CD4-positive, alpha-beta memory T cell (primary cell): ENCODE measurements around the gene PSEN1. TPM values are rescaled to one million over a fixed set of nuclear protein-coding genes. Genes with fewer than 3 reads are reported as not detected.

ENCODE experiments used
- CTCF ChIA-PET: fragments of 350-600 bp; sonication (Branson Sonifier 250); formaldehyde crosslinking; loops from one replicate; lab custom pipeline; 2021; ENCODE audit warnings: inconsistent platforms; ENCODE audit not compliant: partially characterized antibody; lab: Charles Lee
- POLR2A ChIA-PET: fragments of 350-600 bp; sonication (Branson Sonifier 250); formaldehyde crosslinking; loops from one replicate; lab custom pipeline; 2021; ENCODE audit not compliant: partially characterized antibody; lab: Charles Lee
- DNase-seq, 5 donors: peaks; one replicate each; pipeline versions ENCODE4 v3.0.0 to v3.0.0-alpha.2; 2020 to 2022; ENCODE audit warnings: mixed read lengths in 1 of 5
- H3K27ac ChIP-seq: one replicate; pipeline ENCODE4 v1.7.0; 2013; ENCODE audit warnings: low read depth, low read length
- H3K27me3 ChIP-seq: 2 replicates; pipeline ENCODE4 v1.7.0; 2013; ENCODE audit warnings: mild to moderate bottlenecking, low read length, moderate library complexity; ENCODE audit not compliant: insufficient read depth
- H3K36me3 ChIP-seq: 2 replicates; pipeline ENCODE4 v1.7.0; 2013; ENCODE audit warnings: mild to moderate bottlenecking, low read length, moderate library complexity; ENCODE audit not compliant: insufficient read depth
- H3K4me1 ChIP-seq: 2 replicates; pipeline ENCODE4 v1.7.0; 2013; ENCODE audit warnings: mild to moderate bottlenecking, low read length, moderate library complexity; ENCODE audit not compliant: insufficient read depth
- H3K4me3 ChIP-seq, 2 donors: one replicate each; pipeline ENCODE4 v1.7.0; 2013; ENCODE audit warnings: low read length in 2 of 2, mild to moderate bottlenecking in 1 of 2
- H3K9me3 ChIP-seq, 2 donors: one replicate each; pipeline ENCODE4 v1.7.0; 2013; ENCODE audit warnings: low read length in 2 of 2, control low read depth in 1 of 2; ENCODE audit not compliant: control insufficient read depth in 1 of 2
- H3K27ac Mint-ChIP-seq, 7 donors: one replicate each; pipeline ENCODE4 v1.8.0; 2020 to 2021; ENCODE audit warnings: mixed read lengths in 7 of 7, mild to moderate bottlenecking in 6 of 7, inconsistent platforms in 3 of 7, moderate library complexity in 3 of 7
- H3K27me3 Mint-ChIP-seq, 2 donors: one replicate each; pipeline ENCODE4 v1.8.0; 2020 to 2021; ENCODE audit warnings: mixed read lengths in 2 of 2
- H3K36me3 Mint-ChIP-seq, 2 donors: one replicate each; pipeline ENCODE4 v1.8.0; 2020 to 2021; ENCODE audit warnings: mixed read lengths in 2 of 2, inconsistent platforms in 1 of 2, mild to moderate bottlenecking in 1 of 2
- H3K4me1 Mint-ChIP-seq, 4 donors: one replicate each; pipeline ENCODE4 v1.8.0; 2020 to 2021; ENCODE audit warnings: mixed read lengths in 4 of 4, mild to moderate bottlenecking in 1 of 4
- H3K4me3 Mint-ChIP-seq, 8 donors: one replicate each; pipeline ENCODE4 v1.8.0; 2020 to 2021; ENCODE audit warnings: mixed read lengths in 8 of 8, mild to moderate bottlenecking in 7 of 8, moderate library complexity in 6 of 8, inconsistent platforms in 3 of 8
- H3K9me3 Mint-ChIP-seq, 8 donors: one replicate each; pipeline ENCODE4 v1.8.0; 2020 to 2021; ENCODE audit warnings: mixed read lengths in 8 of 8, mild to moderate bottlenecking in 5 of 8, inconsistent platforms in 3 of 8, moderate library complexity in 1 of 8
- intact Hi-C: fragments of 100-400 bp; cut with micrococcal nuclease; formaldehyde crosslinking; loops from one replicate; pipeline ENCODE4 v1.15.1; 2023
- polyA plus RNA-seq, 2 donors: library from polyadenylated mRNA; unstranded; fragments of 300-500 nt; fragmentation: Illumina TruSeq; gene quantifications; one replicate each; pipeline ENCODE4 v1.2.3, GENCODE V29; 2021
- total RNA-seq, 2 experiments: library from RNA; stranded (reverse); gene quantifications; one replicate each; pipeline ENCODE4 v1.2.3, GENCODE V29; 2021

The PSEN1 gene
- total and polyA plus RNA-seq, 4 experiments from 2014 or later: 36.0 to 51.7 (median 41.8) TPM

GRCh38 chr14:73105727-73106126 lies 30.6 kb upstream of the PSEN1 start:
- peaks cover 0 to 2% (median 0%) of the 10 kb centered on the region in 8 donors for H3K9me3 Mint-ChIP-seq

GRCh38 chr14:73116079-73116665 lies 20.1 kb upstream of the PSEN1 start:
- DNase-seq: no peak
- ChIA-PET CTCF (no interaction called here), POLR2A (no interaction called here)
- intact Hi-C loops: no loop called here
- H3K27me3 ChIP-seq: no peaks in the 10 kb centered on the region
- Mint-ChIP-seq H3K4me1 (peaks cover 5 to 15% (median 6%) of the 10 kb centered on the region in 4 donors), H3K36me3 (peaks cover 54 to 74% of the 10 kb centered on the region in 2 donors), H3K9me3 (no peaks in the 10 kb centered on the region), H3K4me3 (no peak overlapping the region), H3K27ac (peak overlapping the region in 6 of 7 donors; percentile 24 to 70 (median 50)), H3K27me3 (no peaks in the 10 kb centered on the region)
- peaks cover 58% of the 10 kb centered on the region for H3K36me3 ChIP-seq
- H3K9me3 ChIP-seq: no peaks in the 10 kb centered on the region
- no peak overlapping the region for H3K27ac ChIP-seq
- no peaks in the 10 kb centered on the region for H3K4me1 ChIP-seq
- H3K4me3 ChIP-seq: no peak overlapping the region

More at GRCh38 chr14:73105727-73106126, 30.6 kb upstream of the PSEN1 start:
- ChIA-PET CTCF (no interaction called here), POLR2A (no interaction called here)
- Histone ChIP-seq H3K4me3 (no peak overlapping the region), H3K9me3 (no peaks in the 10 kb centered on the region), H3K4me1 (no peaks in the 10 kb centered on the region), H3K27me3 (no peaks in the 10 kb centered on the region), H3K27ac (no peak overlapping the region), H3K36me3 (peaks cover 62% of the 10 kb centered on the region)
- Mint-ChIP-seq H3K36me3 (peaks cover 60 to 73% of the 10 kb centered on the region in 2 donors), H3K4me3 (no peak overlapping the region), H3K27me3 (no peaks in the 10 kb centered on the region), H3K4me1 (peaks cover 0 to 7% (median 2%) of the 10 kb centered on the region in 4 donors), H3K27ac (peak overlapping the region in 1 of 7 donors; percentile 26)
- no peak for DNase-seq
- intact Hi-C loops: no loop called here

- H3K4me3 Mint-ChIP-seq: no peak overlapping the region
- no peak for DNase-seq
- no peaks in the 10 kb centered on the region for H3K27me3 Mint-ChIP-seq
- intact Hi-C loops: no loop called here
- peaks cover 27 to 55% of the 10 kb centered on the region in 2 donors for H3K36me3 Mint-ChIP-seq
- ChIA-PET CTCF (no interaction called here), POLR2A (interaction anchor here (1.2 kb wide), 1 partner anchor 12 kb away, joined by 6 read pairs; the partner anchor contains the start of gene PSEN1)
- H3K9me3 ChIP-seq: no peaks in the 10 kb centered on the region
- no peaks in the 10 kb centered on the region for H3K27me3 ChIP-seq
- no peak overlapping the region for H3K4me3 ChIP-seq
- H3K4me1 ChIP-seq: no peaks in the 10 kb centered on the region
- peaks cover 0 to 1% (median 0%) of the 10 kb centered on the region in 8 donors for H3K9me3 Mint-ChIP-seq
- H3K4me1 Mint-ChIP-seq: no peaks in the 10 kb centered on the region
- peaks cover 22% of the 10 kb centered on the region for H3K36me3 ChIP-seq
- no peak overlapping the region for H3K27ac ChIP-seq
- peak overlapping the region in 4 of 7 donors; percentile 34 to 65 (median 45) for H3K27ac Mint-ChIP-seq
Measured at GRCh38 chr14:73124180-73124894, 12.0 kb upstream of the PSEN1 start.

GRCh38 chr14:73125169-73125588 lies 11.1 kb upstream of the PSEN1 start:
- Histone ChIP-seq H3K27ac (no peak overlapping the region), H3K9me3 (no peaks in the 10 kb centered on the region), H3K4me3 (no peak overlapping the region), H3K36me3 (peaks cover 22% of the 10 kb centered on the region), H3K27me3 (no peaks in the 10 kb centered on the region), H3K4me1 (no peaks in the 10 kb centered on the region)
- POLR2A ChIA-PET: interaction anchor here (1.0 to 1.2 kb wide), 3 partner anchors 11 to 67 kb away, joined by 3 to 6 read pairs (median 3); partner anchors contain the start of genes PSEN1 and RBM25
- H3K27me3 Mint-ChIP-seq: no peaks in the 10 kb centered on the region
- H3K36me3 Mint-ChIP-seq: peaks cover 19 to 47% of the 10 kb centered on the region in 2 donors
- H3K27ac Mint-ChIP-seq: peak overlapping the region in 3 of 7 donors; percentile 7 to 52 (median 49)
- H3K4me1 Mint-ChIP-seq: no peaks in the 10 kb centered on the region
- H3K9me3 Mint-ChIP-seq: peaks cover 0 to 1% (median 0%) of the 10 kb centered on the region in 8 donors
- intact Hi-C loops: no loop called here
- CTCF ChIA-PET: interaction anchor here (1.1 to 1.4 kb wide), 2 partner anchors 11 to 12 kb away, joined by 4 read pairs; partner anchors contain the start of gene PSEN1
- no peak for DNase-seq
- H3K4me3 Mint-ChIP-seq: no peak overlapping the region

GRCh38 chr14:73125746-73126145 lies 10.6 kb upstream of the PSEN1 start:
- peaks cover 17 to 41% of the 10 kb centered on the region in 2 donors for H3K36me3 Mint-ChIP-seq
- CTCF ChIA-PET: interaction anchor here (1.1 to 1.4 kb wide), 2 partner anchors 10 to 12 kb away, joined by 4 read pairs; partner anchors contain the start of gene PSEN1
- peaks cover 21% of the 10 kb centered on the region for H3K36me3 ChIP-seq

GRCh38 chr14:73133795-73134194 lies 2.5 kb upstream of the PSEN1 start:
- ChIA-PET POLR2A (no interaction called here), CTCF (no interaction called here)
- peaks cover 15% of the 10 kb centered on the region for H3K4me1 ChIP-seq
- no peaks in the 10 kb centered on the region for H3K27me3 ChIP-seq
- H3K36me3 ChIP-seq: no peaks in the 10 kb centered on the region
- Mint-ChIP-seq H3K27ac (peak overlapping the region in 3 of 7 donors; percentile 26 to 68 (median 28)), H3K4me3 (no peak overlapping the region), H3K4me1 (peaks cover 15 to 26% (median 20%) of the 10 kb centered on the region in 4 donors), H3K27me3 (no peaks in the 10 kb centered on the region), H3K9me3 (peaks cover 0 to 21% (median 13%) of the 10 kb centered on the region in 8 donors), H3K36me3 (peaks cover 9 to 11% of the 10 kb centered on the region in 2 donors)
- DNase-seq: no peak
- H3K9me3 ChIP-seq: no peaks in the 10 kb centered on the region
- intact Hi-C loops: no loop called here
- H3K4me3 ChIP-seq: no peak overlapping the region
- no peak overlapping the region for H3K27ac ChIP-seq

More at GRCh38 chr14:73125746-73126145, 10.6 kb upstream of the PSEN1 start:
- Mint-ChIP-seq H3K4me1 (no peaks in the 10 kb centered on the region), H3K27ac (peak overlapping the region in 1 of 7 donors; percentile 7), H3K9me3 (peaks cover 0 to 1% (median 0%) of the 10 kb centered on the region in 8 donors), H3K27me3 (no peaks in the 10 kb centered on the region), H3K4me3 (no peak overlapping the region)
- Histone ChIP-seq H3K27ac (no peak overlapping the region), H3K4me3 (no peak overlapping the region), H3K27me3 (no peaks in the 10 kb centered on the region), H3K4me1 (no peaks in the 10 kb centered on the region), H3K9me3 (no peaks in the 10 kb centered on the region)
- intact Hi-C loops: no loop called here
- POLR2A ChIA-PET: interaction anchor here (1.0 to 1.2 kb wide), 4 partner anchors 10 to 67 kb away, joined by 3 to 6 read pairs (median 4); partner anchors contain the start of genes PSEN1 and RBM25
- DNase-seq: no peak
